PFSK-1 (cell line): Measurements from ENCODE around the gene PROM1.

Experiments
- FOXP2 ChIP-seq: optimal IDR thresholded peaks from 2 replicates; pipeline ENCODE3; 2011; ENCODE audit warnings: borderline replicate concordance, control low read depth, inconsistent platforms; ENCODE audit not compliant: insufficient read depth; ENCODE audit errors: extremely low read length, extremely low read depth
- POLR2AphosphoS5 ChIP-seq: IDR thresholded peaks from 2 replicates; pipeline ENCODE4 v1.6.1; 2012; ENCODE audit warnings: low read depth, mild to moderate bottlenecking, control low read depth, low read length, moderate library complexity
- SIN3A ChIP-seq: IDR thresholded peaks from 2 replicates; pipeline ENCODE4 v1.6.1; 2012; ENCODE audit warnings: mild to moderate bottlenecking, low read length, moderate library complexity, borderline replicate concordance; ENCODE audit not compliant: insufficient read depth
- TAF1 ChIP-seq: IDR thresholded peaks from 2 replicates; pipeline ENCODE4 v1.6.1; 2012; ENCODE audit warnings: low read length, control low read depth, borderline replicate concordance; ENCODE audit not compliant: insufficient read depth
- TF ChIP-seq, protein P1 (sequence below), 2 experiments: IDR thresholded peaks; 2 replicates each; pipeline versions ENCODE4 v1.6.1 to v1.8.0; 2011 to 2012; ENCODE audit warnings: low read depth in 2 of 2, low read length in 2 of 2, control low read depth in 1 of 2, inconsistent platforms in 1 of 2, mild to moderate bottlenecking in 1 of 2, moderate library complexity in 1 of 2; ENCODE audit not compliant: insufficient read depth in 1 of 2

Gene PROM1

DNA sequence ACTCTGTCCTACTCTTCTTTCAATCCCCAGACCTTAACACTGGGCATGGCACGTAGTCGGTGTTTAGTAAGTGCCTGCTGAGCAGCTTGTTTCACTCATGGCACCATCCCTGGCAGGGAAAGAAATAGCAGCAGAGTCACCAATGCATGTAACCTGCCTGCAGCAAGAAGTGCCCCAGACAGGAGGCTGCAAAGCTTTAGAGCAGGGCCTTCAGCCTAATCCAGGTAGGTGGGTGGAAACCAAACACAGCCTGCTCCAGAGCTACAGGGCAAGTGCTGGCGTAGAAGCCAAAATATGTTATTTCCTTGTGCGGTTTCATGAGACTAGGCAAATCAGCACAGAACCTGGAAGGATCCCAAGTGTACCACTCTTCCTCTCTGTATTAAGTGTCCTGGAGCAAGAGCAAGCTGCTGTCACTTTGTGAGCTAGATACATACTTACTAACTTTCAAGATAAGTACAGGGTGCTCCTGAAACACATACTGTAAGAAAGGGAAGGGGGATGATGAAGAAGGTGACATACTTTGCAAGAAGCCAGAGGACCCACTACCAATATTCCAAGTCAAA, 5.5 kb downstream of the PROM1 start:
- no peak for TF ChIP-seq POLR2AphosphoS5
- TF ChIP-seq FOXP2 = no peak
- no peak for TF ChIP-seq TAF1
- no peak for TF ChIP-seq SIN3A
- TF ChIP-seq, protein P1, sequence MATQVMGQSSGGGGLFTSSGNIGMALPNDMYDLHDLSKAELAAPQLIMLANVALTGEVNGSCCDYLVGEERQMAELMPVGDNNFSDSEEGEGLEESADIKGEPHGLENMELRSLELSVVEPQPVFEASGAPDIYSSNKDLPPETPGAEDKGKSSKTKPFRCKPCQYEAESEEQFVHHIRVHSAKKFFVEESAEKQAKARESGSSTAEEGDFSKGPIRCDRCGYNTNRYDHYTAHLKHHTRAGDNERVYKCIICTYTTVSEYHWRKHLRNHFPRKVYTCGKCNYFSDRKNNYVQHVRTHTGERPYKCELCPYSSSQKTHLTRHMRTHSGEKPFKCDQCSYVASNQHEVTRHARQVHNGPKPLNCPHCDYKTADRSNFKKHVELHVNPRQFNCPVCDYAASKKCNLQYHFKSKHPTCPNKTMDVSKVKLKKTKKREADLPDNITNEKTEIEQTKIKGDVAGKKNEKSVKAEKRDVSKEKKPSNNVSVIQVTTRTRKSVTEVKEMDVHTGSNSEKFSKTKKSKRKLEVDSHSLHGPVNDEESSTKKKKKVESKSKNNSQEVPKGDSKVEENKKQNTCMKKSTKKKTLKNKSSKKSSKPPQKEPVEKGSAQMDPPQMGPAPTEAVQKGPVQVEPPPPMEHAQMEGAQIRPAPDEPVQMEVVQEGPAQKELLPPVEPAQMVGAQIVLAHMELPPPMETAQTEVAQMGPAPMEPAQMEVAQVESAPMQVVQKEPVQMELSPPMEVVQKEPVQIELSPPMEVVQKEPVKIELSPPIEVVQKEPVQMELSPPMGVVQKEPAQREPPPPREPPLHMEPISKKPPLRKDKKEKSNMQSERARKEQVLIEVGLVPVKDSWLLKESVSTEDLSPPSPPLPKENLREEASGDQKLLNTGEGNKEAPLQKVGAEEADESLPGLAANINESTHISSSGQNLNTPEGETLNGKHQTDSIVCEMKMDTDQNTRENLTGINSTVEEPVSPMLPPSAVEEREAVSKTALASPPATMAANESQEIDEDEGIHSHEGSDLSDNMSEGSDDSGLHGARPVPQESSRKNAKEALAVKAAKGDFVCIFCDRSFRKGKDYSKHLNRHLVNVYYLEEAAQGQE (IDR thresholded peaks at IDR 0.05; ENCODE audit: insufficient read depth in 1 of 2, low read depth in 2 of 2, low read length in 2 of 2) = no peak

DNA sequence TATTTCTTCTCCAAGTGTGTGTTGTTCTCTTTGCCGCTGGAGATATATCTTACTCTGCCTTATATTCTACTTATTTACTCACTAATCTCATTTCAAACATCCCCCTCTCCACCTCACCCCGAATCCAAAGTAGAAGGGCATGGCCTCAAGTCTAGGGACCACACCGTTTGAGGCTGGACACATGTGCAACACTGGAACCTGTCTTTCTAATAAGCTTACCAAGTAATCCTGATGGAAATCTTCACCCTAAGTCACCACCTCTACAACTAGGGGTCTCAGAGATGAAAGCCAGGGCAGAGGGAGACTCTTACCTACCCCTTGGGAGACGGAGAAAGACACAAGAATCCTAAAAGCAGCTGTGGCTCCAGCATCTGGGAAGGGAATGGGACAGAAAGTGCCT, 6.0 kb downstream of the PROM1 start:
- no peak for TF ChIP-seq FOXP2
- no peak for TF ChIP-seq SIN3A
- no peak for TF ChIP-seq TAF1
- no peak for TF ChIP-seq POLR2AphosphoS5
- TF ChIP-seq, protein P1 (IDR thresholded peaks at IDR 0.05; ENCODE audit: insufficient read depth in 1 of 2, low read depth in 2 of 2, low read length in 2 of 2) = no peak

DNA sequence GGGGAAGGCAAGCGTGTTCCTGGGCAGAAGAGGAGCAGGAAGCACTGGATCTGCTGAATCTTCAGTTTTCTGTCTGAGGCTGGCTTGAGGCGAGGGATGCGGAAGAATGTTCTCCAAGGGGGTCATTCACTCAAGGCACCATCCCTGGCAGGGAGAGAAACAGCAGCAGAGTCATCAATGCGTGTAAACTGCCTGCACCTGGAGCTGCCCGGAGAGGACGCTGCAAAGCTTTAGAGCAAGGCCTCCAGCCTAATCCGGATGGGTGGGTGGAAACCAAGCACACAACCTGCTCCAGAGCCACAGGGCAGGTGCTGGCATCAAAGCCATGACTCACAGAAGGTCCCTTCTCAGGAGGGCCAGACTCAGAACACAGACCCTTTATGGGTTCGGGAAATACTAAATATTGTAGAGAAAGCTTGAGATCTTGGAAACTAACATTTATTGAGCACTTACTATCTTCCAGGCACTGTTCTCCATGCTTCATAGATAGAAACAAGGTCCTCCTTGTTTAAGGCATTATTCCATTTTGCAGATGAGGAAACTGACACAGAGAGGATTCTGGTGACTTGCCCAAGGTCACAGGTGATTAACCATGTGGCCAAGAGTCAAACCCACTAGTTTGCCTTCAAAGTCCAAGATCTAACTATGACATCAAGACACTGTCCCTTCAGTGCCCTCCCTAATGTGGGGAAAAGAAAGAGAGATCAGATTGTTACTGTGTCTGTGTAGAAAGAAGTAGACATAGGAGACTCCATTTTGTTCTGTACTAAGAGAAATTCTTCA, 7.7 kb downstream of the PROM1 start:
- no peak for TF ChIP-seq POLR2AphosphoS5
- no peak for TF ChIP-seq SIN3A
- TF ChIP-seq, protein P1 (IDR thresholded peaks at IDR 0.05; ENCODE audit: insufficient read depth in 1 of 2, low read depth in 2 of 2, low read length in 2 of 2) = no peak
- TF ChIP-seq TAF1 = no peak
- TF ChIP-seq FOXP2 = no peak

DNA sequence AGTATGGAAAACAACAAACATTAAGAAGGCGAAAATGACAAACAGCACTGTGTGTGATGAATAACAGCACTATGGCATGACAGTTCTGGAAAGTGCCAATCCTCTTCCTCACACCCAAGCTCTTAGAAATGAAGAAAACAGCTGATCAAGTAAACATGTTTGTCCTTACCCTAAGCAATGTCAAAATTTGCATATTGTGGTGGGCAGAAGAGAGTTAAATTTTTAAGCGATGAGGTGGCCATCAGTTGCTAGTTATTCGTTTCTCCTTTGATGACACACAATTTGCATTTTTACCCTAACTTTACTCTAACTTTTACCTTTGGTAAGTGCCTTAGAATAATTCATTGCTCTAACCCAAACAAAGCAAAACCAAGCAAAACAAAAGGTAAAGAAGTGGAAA, 8.8 kb downstream of the PROM1 start:
- no peak for TF ChIP-seq SIN3A
- TF ChIP-seq TAF1 = no peak
- TF ChIP-seq POLR2AphosphoS5 = no peak
- TF ChIP-seq, protein P1 (IDR thresholded peaks at IDR 0.05; ENCODE audit: insufficient read depth in 1 of 2, low read depth in 2 of 2, low read length in 2 of 2) = no peak
